ENCODE measurements around the gene ZNF709.
"Not testable (repeated sequence)": the region's sequence is repeated elsewhere in the genome, so short reads cannot be mapped to it uniquely, and the experiment has no call there.

The ZNF709 gene

DNA sequence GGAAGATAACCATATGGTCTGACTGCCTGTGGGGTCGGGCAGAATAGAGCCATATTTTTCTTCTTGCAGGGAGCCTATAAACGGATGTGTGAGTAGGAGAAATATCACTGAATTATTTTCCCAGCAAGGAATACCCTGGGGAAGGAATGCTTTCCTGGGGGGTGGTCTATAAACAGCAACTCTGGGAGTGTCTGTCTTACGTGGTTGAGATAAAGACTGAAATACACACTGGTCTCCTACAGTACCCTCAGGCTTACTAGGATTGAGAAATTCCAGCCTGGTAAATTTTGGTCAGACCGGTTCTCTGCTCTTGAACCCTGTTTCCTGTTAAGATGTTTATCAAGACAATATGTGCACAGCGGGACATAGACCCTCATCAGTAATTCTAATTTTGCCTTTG lies 67.3 kb downstream of the ZNF709 start:
- not testable (repeated sequence) for H3K27ac ChIP-seq (ENCODE audit: low read depth, low read length); H3K9ac ChIP-seq (ENCODE audit: low read length in 5 of 5); H3K36me3 ChIP-seq (ENCODE audit: control insufficient read depth in 5 of 5, insufficient read depth in 5 of 5, low read length in 5 of 5); H3K9me3 ChIP-seq (ENCODE audit: control insufficient read depth in 5 of 5, low read length in 5 of 5); H3K4me3 ChIP-seq (ENCODE audit: low read depth in 1 of 5, low read length in 5 of 5); H3K27me3 ChIP-seq (ENCODE audit: control insufficient read depth in 5 of 5, insufficient read depth in 4 of 5, low read length in 5 of 5); H3K4me1 ChIP-seq (ENCODE audit: control insufficient read depth in 5 of 5, insufficient read depth in 5 of 5, low read length in 5 of 5)

- no peaks in the 10 kb centered on the region for H3K27me3 ChIP-seq (ENCODE audit: control insufficient read depth in 5 of 5, insufficient read depth in 4 of 5, low read length in 5 of 5)
- no peak overlapping the region for H3K4me3 ChIP-seq (ENCODE audit: low read depth in 1 of 5, low read length in 5 of 5)
- H3K27ac ChIP-seq (ENCODE audit: low read depth, low read length): no peak overlapping the region
- peaks cover 0 to 3% (median 0%) of the 10 kb centered on the region in 5 donors for H3K9me3 ChIP-seq (ENCODE audit: control insufficient read depth in 5 of 5, low read length in 5 of 5)
- H3K36me3 ChIP-seq (ENCODE audit: control insufficient read depth in 5 of 5, insufficient read depth in 5 of 5, low read length in 5 of 5): peaks cover 0 to 5% (median 0%) of the 10 kb centered on the region in 5 donors
- no peaks in the 10 kb centered on the region for H3K4me1 ChIP-seq (ENCODE audit: control insufficient read depth in 5 of 5, insufficient read depth in 5 of 5, low read length in 5 of 5)
- H3K9ac ChIP-seq (ENCODE audit: low read length in 5 of 5): no peak overlapping the region
Observed at GRCh38 chr19:12411893-12412292, 72.7 kb downstream of the ZNF709 start.

All from subcutaneous abdominal adipose tissue (tissue), 5 donors.